ENCODE measurements around the gene SHOC2. TPM values are rescaled to one million over a fixed set of nuclear protein-coding genes. Genes with fewer than 3 reads are reported as not detected.
A peak's percentile ranks its signal among the peaks of the same experiment; 100 is the strongest.

Gene SHOC2
- total and polyA plus RNA-seq, 7 donors, result 21.4 to 74.5 (median 52.5) TPM

DNA sequence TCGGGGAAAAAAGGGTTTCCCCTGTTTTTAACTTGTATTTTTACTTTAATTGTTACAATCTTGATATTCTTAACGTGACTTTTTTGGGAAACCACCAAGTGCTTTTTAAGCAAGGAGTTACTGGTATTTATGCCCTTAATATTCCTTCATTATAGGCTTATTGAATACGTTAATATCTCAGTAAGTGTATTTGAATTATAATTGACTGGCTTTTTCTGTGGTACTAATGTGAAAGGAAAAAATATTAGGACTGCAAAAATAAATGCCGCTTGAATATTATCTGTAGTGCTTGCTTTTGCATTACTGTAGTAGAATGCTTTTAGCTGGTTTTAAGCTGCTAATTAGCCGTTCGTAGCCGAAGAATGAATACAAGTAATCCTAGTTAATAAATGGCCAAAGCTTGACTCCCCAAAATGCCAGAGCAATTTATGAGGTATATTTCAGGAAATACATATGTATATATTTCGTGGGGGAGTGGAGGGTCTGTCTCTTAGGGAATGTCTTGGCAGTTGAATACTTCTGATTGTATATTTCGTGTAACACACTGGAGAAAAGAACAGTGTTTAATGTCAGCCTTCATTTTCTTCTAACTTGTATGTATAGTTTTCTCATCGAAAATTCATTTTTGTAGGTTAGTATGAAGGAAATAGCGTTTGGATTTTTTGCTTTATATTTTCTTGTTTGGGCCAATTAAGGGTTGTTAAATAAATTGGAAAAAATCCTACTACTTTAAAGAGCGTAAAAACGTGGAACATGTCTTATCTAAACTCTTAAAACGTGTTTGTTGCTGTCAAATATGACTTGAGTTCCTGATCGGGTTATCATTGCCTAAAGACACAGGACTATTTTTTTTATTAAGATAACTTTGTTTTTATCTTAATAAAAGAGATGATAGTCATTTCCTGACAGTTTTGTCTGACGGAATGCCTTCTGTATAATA lies 46.1 kb upstream of the SHOC2 start:
- 1 to 4% methylated on average over 16 of the region's 16 CpGs for WGBS, 2 donors
- Histone ChIP-seq H3K4me3 (peak overlapping the region; percentile 82 to 99 (median 98)), H3K4me1 (peaks cover 0 to 48% (median 36%) of the 10 kb centered on the region in 4 donors), H3K9me3 (no peaks in the 10 kb centered on the region), H3K27ac (peak overlapping the region; percentile 97 to 99 (median 98)), H3K27me3 (no peaks in the 10 kb centered on the region), H3K36me3 (peaks cover 0 to 23% (median 0%) of the 10 kb centered on the region in 4 donors)
- intact Hi-C loops (cut with DNase I), result loop anchor here (2.0 to 5.0 kb wide), 2 partner anchors 52 to 71 kb away; no protein-coding TSS in a partner anchor
- DNase-seq, result no peak
- TF ChIP-seq POLR2AphosphoS5 (IDR thresholded peaks at IDR 0.05) (no peak), EP300 (IDR thresholded peaks at IDR 0.05) (no peak)

DNA sequence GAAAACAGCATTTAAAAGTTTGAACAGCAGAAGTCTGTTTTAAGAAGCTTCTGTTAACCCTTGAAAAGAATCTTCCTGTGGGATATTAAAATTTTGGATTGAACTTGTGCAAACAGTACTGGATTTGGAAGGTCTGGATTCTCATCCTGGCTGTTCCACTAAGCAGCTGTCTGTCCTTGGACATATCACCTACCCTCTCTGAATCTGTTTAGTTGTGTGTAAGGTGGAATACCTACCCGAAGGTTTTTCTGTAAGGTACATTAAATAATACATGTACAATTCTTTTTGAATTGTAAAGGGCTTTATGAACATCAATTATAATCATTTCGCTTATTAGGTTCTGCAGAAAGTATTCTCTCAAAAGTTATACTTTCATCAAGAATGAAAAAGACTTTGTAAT lies 45.5 kb upstream of the SHOC2 start:
- Histone ChIP-seq H3K4me3 (peak overlapping the region; percentile 82 to 99 (median 98)), H3K27me3 (no peaks in the 10 kb centered on the region), H3K27ac (peak overlapping the region; percentile 97 to 99 (median 98)), H3K9me3 (no peaks in the 10 kb centered on the region), H3K4me1 (peaks cover 0 to 54% (median 36%) of the 10 kb centered on the region in 4 donors), H3K36me3 (peaks cover 0 to 29% (median 0%) of the 10 kb centered on the region in 4 donors)
- WGBS, 2 donors, result 13 to 31% methylated on average over 2 of the region's 2 CpGs
- no peak for DNase-seq
- TF ChIP-seq, protein P1, sequence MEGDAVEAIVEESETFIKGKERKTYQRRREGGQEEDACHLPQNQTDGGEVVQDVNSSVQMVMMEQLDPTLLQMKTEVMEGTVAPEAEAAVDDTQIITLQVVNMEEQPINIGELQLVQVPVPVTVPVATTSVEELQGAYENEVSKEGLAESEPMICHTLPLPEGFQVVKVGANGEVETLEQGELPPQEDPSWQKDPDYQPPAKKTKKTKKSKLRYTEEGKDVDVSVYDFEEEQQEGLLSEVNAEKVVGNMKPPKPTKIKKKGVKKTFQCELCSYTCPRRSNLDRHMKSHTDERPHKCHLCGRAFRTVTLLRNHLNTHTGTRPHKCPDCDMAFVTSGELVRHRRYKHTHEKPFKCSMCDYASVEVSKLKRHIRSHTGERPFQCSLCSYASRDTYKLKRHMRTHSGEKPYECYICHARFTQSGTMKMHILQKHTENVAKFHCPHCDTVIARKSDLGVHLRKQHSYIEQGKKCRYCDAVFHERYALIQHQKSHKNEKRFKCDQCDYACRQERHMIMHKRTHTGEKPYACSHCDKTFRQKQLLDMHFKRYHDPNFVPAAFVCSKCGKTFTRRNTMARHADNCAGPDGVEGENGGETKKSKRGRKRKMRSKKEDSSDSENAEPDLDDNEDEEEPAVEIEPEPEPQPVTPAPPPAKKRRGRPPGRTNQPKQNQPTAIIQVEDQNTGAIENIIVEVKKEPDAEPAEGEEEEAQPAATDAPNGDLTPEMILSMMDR (IDR thresholded peaks at IDR 0.05), result no peak
- TF ChIP-seq POLR2AphosphoS5 (IDR thresholded peaks at IDR 0.05), result no peak
- intact Hi-C loops (cut with DNase I), result loop anchor here (2.0 to 5.0 kb wide), 2 partner anchors 53 to 72 kb away; no protein-coding TSS in a partner anchor

DNA sequence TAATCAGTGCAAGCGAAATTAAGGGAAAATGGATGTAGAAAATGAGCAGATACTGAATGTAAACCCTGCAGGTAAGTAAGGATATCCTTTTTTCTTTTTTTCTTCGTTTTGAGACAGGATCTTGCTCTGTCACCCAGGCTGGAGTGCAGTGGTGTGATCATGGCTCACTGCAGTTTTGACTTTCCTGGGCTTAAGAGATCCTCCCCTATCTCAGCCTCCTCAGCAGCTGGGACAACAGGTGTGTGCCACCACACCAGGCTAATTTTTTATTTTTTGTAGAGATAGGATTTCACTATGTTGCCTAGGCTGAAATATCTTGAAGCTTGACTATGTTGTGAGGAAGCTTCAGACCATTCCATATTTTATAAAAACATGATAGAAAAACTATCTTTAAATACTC lies 43.4 kb upstream of the SHOC2 start:
- Histone ChIP-seq H3K27me3 (no peaks in the 10 kb centered on the region), H3K4me3 (no peak overlapping the region), H3K36me3 (peaks cover 0 to 36% (median 0%) of the 10 kb centered on the region in 4 donors), H3K4me1 (peaks cover 0 to 68% (median 45%) of the 10 kb centered on the region in 4 donors), H3K9me3 (no peaks in the 10 kb centered on the region), H3K27ac (peak overlapping the region in 1 of 4 donors; percentile 26)
- TF ChIP-seq POLR2A (IDR thresholded peaks at IDR 0.05) (no peak), POLR2AphosphoS5 (IDR thresholded peaks at IDR 0.05) (no peak), EP300 (IDR thresholded peaks at IDR 0.05) (no peak)
- TF ChIP-seq, protein P1 (IDR thresholded peaks at IDR 0.05), result no peak
- no peak for DNase-seq
- intact Hi-C loops (cut with DNase I), result no loop called here
- 58 to 67% methylated on average over 2 of the region's 2 CpGs for WGBS, 2 donors

DNA sequence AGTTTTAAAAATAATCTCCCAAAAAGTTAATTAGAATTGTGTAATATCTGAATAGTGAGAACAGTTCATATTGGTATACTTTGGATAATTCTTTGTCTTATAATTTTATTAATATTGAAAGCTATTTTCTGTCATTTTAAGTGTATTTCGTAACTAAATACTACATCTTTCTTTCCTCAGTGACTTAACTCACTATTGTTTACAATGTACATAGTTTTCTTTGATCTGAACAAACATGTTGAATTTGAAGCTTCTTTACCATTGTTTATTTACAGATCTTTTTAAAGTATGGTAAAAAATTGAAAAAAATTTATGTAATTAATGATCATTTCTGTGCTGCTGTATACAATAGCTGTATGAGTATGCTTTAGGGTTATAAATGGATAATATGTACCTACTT lies 42.6 kb upstream of the SHOC2 start:
- DNase-seq, result no peak

More for the DNA sequence above, 42.6 kb upstream of the SHOC2 start:
- Histone ChIP-seq H3K4me1 (peaks cover 0 to 73% (median 48%) of the 10 kb centered on the region in 4 donors), H3K27ac (peak overlapping the region in 1 of 4 donors; percentile 26), H3K36me3 (peaks cover 0 to 43% (median 0%) of the 10 kb centered on the region in 4 donors), H3K4me3 (no peak overlapping the region), H3K27me3 (no peaks in the 10 kb centered on the region), H3K9me3 (no peaks in the 10 kb centered on the region)
- 90 to 91% methylated on average over 1 of the region's 1 CpG for WGBS, 2 donors
- intact Hi-C loops (cut with DNase I), result no loop called here
- TF ChIP-seq EP300 (IDR thresholded peaks at IDR 0.05), result no peak
- TF ChIP-seq POLR2A (IDR thresholded peaks at IDR 0.05), result no peak
- TF ChIP-seq POLR2AphosphoS5 (IDR thresholded peaks at IDR 0.05), result no peak
- TF ChIP-seq, protein P1 (IDR thresholded peaks at IDR 0.05), result no peak
